Progenitor cell of endocrine pancreas (in vitro differentiated cells): ENCODE measurements around the gene EVX1. TPM values are rescaled to one million over a fixed set of nuclear protein-coding genes. Genes with fewer than 3 reads are reported as not detected.

ENCODE experiments used
- DNase-seq: peaks from one replicate; pipeline ENCODE4 v3.0.0; 2021; ENCODE audit warnings: low spot score; ENCODE audit not compliant: unreplicated experiment
- H3K27ac Mint-ChIP-seq: 2 replicates; pipeline ENCODE4 v1.8.0; 2021; ENCODE audit warnings: mild to moderate bottlenecking, moderate library complexity, mixed read lengths
- H3K27me3 Mint-ChIP-seq: 2 replicates; pipeline ENCODE4 v1.8.0; 2021; ENCODE audit warnings: mixed read lengths
- H3K36me3 Mint-ChIP-seq: 2 replicates; pipeline ENCODE4 v1.8.0; 2022; ENCODE audit warnings: mixed read lengths; ENCODE audit not compliant: insufficient read depth
- H3K4me1 Mint-ChIP-seq: 2 replicates; pipeline ENCODE4 v1.8.0; 2021; ENCODE audit warnings: low read depth, mixed read lengths
- H3K4me3 Mint-ChIP-seq: 2 replicates; pipeline ENCODE4 v1.8.0; 2021; ENCODE audit warnings: low read depth, mild to moderate bottlenecking, moderate library complexity, mixed read lengths
- H3K9me3 Mint-ChIP-seq: 2 replicates; pipeline ENCODE4 v1.8.0; 2021; ENCODE audit warnings: low read depth, mixed read lengths
- CTCF ChIP-seq: fragments of 200-600 bp; sonication (generic); IDR thresholded peaks from one replicate; pipeline ENCODE4 v1.5.0; 2021; ENCODE audit warnings: antibody characterized with exemption, mild to moderate bottlenecking; ENCODE audit not compliant: unreplicated experiment
- total RNA-seq: library from RNA; stranded (reverse); gene quantifications from 2 replicates; pipeline ENCODE4 v1.2.1, GENCODE V29; 2021

Gene EVX1
- total RNA-seq, 1 donor from 2014 or later: not detected

DNA sequence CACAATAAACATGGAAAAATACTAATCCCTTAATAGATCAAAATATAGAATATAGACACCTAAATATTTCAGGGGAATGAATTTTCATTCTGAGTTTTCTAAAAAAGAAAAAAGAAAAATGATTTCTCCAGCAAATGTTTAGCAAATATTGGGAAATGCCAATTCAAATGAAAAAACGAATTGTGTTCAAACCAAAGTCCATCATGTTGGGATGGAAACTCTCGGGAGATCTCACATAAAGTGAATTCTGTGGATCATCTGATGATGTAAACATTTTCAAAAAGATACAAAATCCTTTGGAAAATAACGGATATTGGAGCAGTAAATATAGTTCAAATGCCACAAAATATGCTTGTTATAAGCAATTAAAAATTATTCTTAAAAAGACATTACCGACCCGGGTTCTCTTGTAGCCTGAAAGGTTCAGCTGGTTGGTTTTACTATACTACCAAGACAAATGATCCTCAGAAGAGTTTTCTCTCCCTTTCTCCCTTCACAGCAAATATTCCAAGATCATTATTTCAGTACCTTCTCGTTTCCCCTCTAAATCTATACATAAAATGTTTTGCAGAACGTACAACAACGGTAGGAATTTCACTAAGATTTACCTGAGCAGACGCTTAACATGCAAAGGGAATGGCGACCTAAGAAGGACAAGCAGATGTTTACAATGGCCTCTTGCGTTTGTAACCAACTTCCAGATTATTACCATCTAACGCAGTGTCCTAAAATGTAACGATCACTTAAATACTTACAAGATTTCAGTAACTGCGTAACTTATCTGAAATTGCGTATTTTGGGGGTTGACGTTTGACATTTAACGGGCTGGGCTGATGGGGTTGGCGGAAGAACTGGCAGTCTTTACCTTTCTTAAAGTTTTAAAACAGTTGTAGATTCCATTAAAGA, 45.2 kb upstream of the EVX1 start:
- DNase-seq: no peak
- H3K4me3 Mint-ChIP-seq: no peak overlapping the region
- peaks cover 90% of the 10 kb centered on the region for H3K27me3 Mint-ChIP-seq
- H3K27ac Mint-ChIP-seq: no peak overlapping the region
- peaks cover 4% of the 10 kb centered on the region for H3K4me1 Mint-ChIP-seq
- no peaks in the 10 kb centered on the region for H3K36me3 Mint-ChIP-seq
- no peaks in the 10 kb centered on the region for H3K9me3 Mint-ChIP-seq
- TF ChIP-seq CTCF: no peak

- H3K9me3 Mint-ChIP-seq: no peaks in the 10 kb centered on the region
- no peak for DNase-seq
- TF ChIP-seq CTCF: no peak
- no peak overlapping the region for H3K4me3 Mint-ChIP-seq
- peaks cover 93% of the 10 kb centered on the region for H3K27me3 Mint-ChIP-seq
- no peak overlapping the region for H3K27ac Mint-ChIP-seq
- H3K4me1 Mint-ChIP-seq: peaks cover 4% of the 10 kb centered on the region
- H3K36me3 Mint-ChIP-seq: no peaks in the 10 kb centered on the region
These were observed 44.3 kb upstream of the EVX1 start for GRCh38 chr7:27198138-27198841.

GRCh38 chr7:27198871-27199801, 43.5 kb upstream of the EVX1 start:
- peaks cover 93% of the 10 kb centered on the region for H3K27me3 Mint-ChIP-seq
- no peak for DNase-seq
- H3K27ac Mint-ChIP-seq: no peak overlapping the region

GRCh38 chr7:27199849-27200760, 42.5 kb upstream of the EVX1 start, which contains the start of gene HOXA13:
Gene HOXA13, minus strand, starts transcription at chr7:27200091. Its CDS starts 14 bp downstream, at chr7:27200077.
- H3K27ac Mint-ChIP-seq: peak within 1 kb of the TSS; percentile 63
- no peak for DNase-seq
- H3K4me3 Mint-ChIP-seq: peak within 1 kb of the TSS; percentile 73
- H3K27me3 Mint-ChIP-seq: peaks cover 93% of the 10 kb centered on the region
- peaks cover 4% of the 10 kb centered on the region for H3K4me1 Mint-ChIP-seq
- no peaks in the 10 kb centered on the region for H3K36me3 Mint-ChIP-seq
- no peak for TF ChIP-seq CTCF
- H3K9me3 Mint-ChIP-seq: no peaks in the 10 kb centered on the region

More at GRCh38 chr7:27198871-27199801, 43.5 kb upstream of the EVX1 start:
- no peaks in the 10 kb centered on the region for H3K9me3 Mint-ChIP-seq
- H3K4me1 Mint-ChIP-seq: peaks cover 4% of the 10 kb centered on the region
- no peaks in the 10 kb centered on the region for H3K36me3 Mint-ChIP-seq
- TF ChIP-seq CTCF: no peak
- no peak overlapping the region for H3K4me3 Mint-ChIP-seq
